H1 (cell line): ENCODE data around the gene ITGB2. TPM values are rescaled to one million over a fixed set of nuclear protein-coding genes. Genes with fewer than 3 reads are reported as not detected.

Experiments used
- CTCF ChIA-PET: fragments of 300-600 bp; sonication (Branson Sonifier 250); formaldehyde crosslinking; loops from one replicate; lab custom pipeline; 2021; ENCODE audit not compliant: partially characterized antibody; lab: Charles Lee
- POLR2A ChIA-PET: fragments of 300-600 bp; sonication (Branson Sonifier 250); formaldehyde crosslinking; loops from one replicate; lab custom pipeline; 2021; ENCODE audit warnings: inconsistent platforms; ENCODE audit not compliant: partially characterized antibody; lab: Charles Lee
- DNase-seq, 2 experiments: peaks; one replicate each; pipeline versions ENCODE4 v3.0.0 to v3.0.0-alpha.2; 2010 to 2022; ENCODE audit warnings: low spot score in 2 of 2, low read depth in 1 of 2, mixed read lengths in 1 of 2
- FAIRE-seq: peaks from 2 replicates; lab custom pipeline; 2011; peaks lifted over from hg19 to GRCh38; lab: Jason Lieb, UNC
- H2AFZ ChIP-seq: 2 replicates; pipeline ENCODE4 v1.8.1; 2012; ENCODE audit warnings: low read length, inconsistent platforms
- H2AK5ac ChIP-seq: 2 replicates; pipeline ENCODE4 v1.6.1; 2013; ENCODE audit warnings: low read depth, low read length
- H2BK120ac ChIP-seq: replicated peaks from 2 replicates; pipeline ENCODE3; 2013; ENCODE audit warnings: low read depth, low read length, inconsistent platforms
- H2BK12ac ChIP-seq: 2 replicates; pipeline ENCODE4 v1.6.1; 2013; ENCODE audit warnings: low read depth, low read length
- H2BK15ac ChIP-seq: 2 replicates; pipeline ENCODE4 v1.6.1; 2013; ENCODE audit warnings: low read length
- H2BK20ac ChIP-seq: 2 replicates; pipeline ENCODE4 v1.6.1; 2013; ENCODE audit warnings: low read length
- H2BK5ac ChIP-seq: 2 replicates; pipeline ENCODE4 v1.6.1; 2013; ENCODE audit warnings: low read depth, low read length
- H3K14ac ChIP-seq: 2 replicates; pipeline ENCODE4 v1.6.1; 2013; ENCODE audit warnings: inconsistent platforms; ENCODE audit not compliant: insufficient read length
- H3K18ac ChIP-seq: 2 replicates; pipeline ENCODE4 v1.6.1; 2013; ENCODE audit warnings: low read length; ENCODE audit errors: extremely low read depth
- H3K23ac ChIP-seq: 2 replicates; pipeline ENCODE4 v1.6.1; 2013; ENCODE audit warnings: inconsistent platforms; ENCODE audit not compliant: insufficient read length
- H3K23me2 ChIP-seq: 2 replicates; pipeline ENCODE4 v1.6.1; 2013; ENCODE audit warnings: low read depth, low read length
- H3K27ac ChIP-seq: 2 replicates; pipeline ENCODE4 v1.6.1; 2011; ENCODE audit warnings: low read depth, low read length, inconsistent platforms
- H3K27me3 ChIP-seq, 4 experiments: replicated peaks in 1 of 4; 1 replicate in 1 of 4; 2 replicates in 3 of 4; pipeline versions ENCODE4 v1.6.1 to v1.8.1; 2011 to 2013; ENCODE audit warnings: low read length in 3 of 4, mild to moderate bottlenecking in 3 of 4, inconsistent platforms in 2 of 4, mixed read lengths in 2 of 4, moderate library complexity in 1 of 4; ENCODE audit not compliant: control insufficient read depth in 3 of 4, insufficient read depth in 3 of 4; ENCODE audit errors: extremely low read depth in 1 of 4
- H3K36me3 ChIP-seq, 4 experiments: 2 replicates each; pipeline versions ENCODE4 v1.6.1 to v1.8.1; 2011 to 2013; ENCODE audit warnings: mild to moderate bottlenecking in 4 of 4, low read length in 3 of 4, moderate library complexity in 2 of 4, control low read depth in 1 of 4, inconsistent platforms in 1 of 4; ENCODE audit not compliant: insufficient read depth in 4 of 4, control insufficient read depth in 2 of 4
- H3K4ac ChIP-seq: replicated peaks from 2 replicates; pipeline ENCODE3; 2013; ENCODE audit warnings: low read length, low read depth, mixed read lengths, inconsistent platforms; ENCODE audit not compliant: insufficient read length
- H3K4me1 ChIP-seq, 4 experiments: replicated peaks in 1 of 4; 1 replicate in 1 of 4; 2 replicates in 3 of 4; pipeline versions ENCODE4 v1.6.1 to v1.8.1; 2011 to 2013; ENCODE audit warnings: low read length in 3 of 4, inconsistent platforms in 2 of 4, mixed read lengths in 1 of 4; ENCODE audit not compliant: insufficient read depth in 4 of 4, control insufficient read depth in 3 of 4
- H3K4me2 ChIP-seq, 2 experiments: 2 replicates each; pipeline versions ENCODE4 v1.6.1 to v1.8.1; 2011 to 2013; ENCODE audit warnings: low read depth in 2 of 2, low read length in 2 of 2, control low read depth in 1 of 2, inconsistent platforms in 1 of 2, mild to moderate bottlenecking in 1 of 2; ENCODE audit not compliant: insufficient read depth in 1 of 2
- H3K4me3 ChIP-seq, 4 experiments: fragments of 200-600, 300-600 bp in 1 of 4; sonication (generic), shearing (Covaris generic), sonication (Bioruptor Twin) in 1 of 4; 2 replicates each; pipeline versions ENCODE4 v1.5.1 to v1.8.1; 2011 to 2016; ENCODE audit warnings: low read length in 4 of 4, low read depth in 3 of 4, control low read depth in 2 of 4, inconsistent platforms in 2 of 4, mild to moderate bottlenecking in 2 of 4, mixed read lengths in 1 of 4, moderate library complexity in 1 of 4; ENCODE audit not compliant: insufficient read depth in 2 of 4; ENCODE audit errors: extremely low read depth in 1 of 4
- H3K56ac ChIP-seq: replicated peaks from 2 replicates; pipeline ENCODE3; 2013; ENCODE audit warnings: low read depth, mild to moderate bottlenecking, mixed read lengths, low read length, inconsistent platforms; ENCODE audit not compliant: insufficient read length
- H3K79me1 ChIP-seq: 2 replicates; pipeline ENCODE4 v1.6.1; 2013; ENCODE audit warnings: low read depth, low read length, control low read depth
- H3K79me2 ChIP-seq, 2 experiments: 2 replicates each; pipeline versions ENCODE4 v1.6.1 to v1.8.1; 2012 to 2013; ENCODE audit warnings: low read length in 2 of 2, mild to moderate bottlenecking in 2 of 2, inconsistent platforms in 1 of 2; ENCODE audit not compliant: insufficient read depth in 2 of 2, control insufficient read depth in 1 of 2
- H3K9ac ChIP-seq, 4 experiments: replicated peaks in 1 of 4; 1 replicate in 1 of 4; 2 replicates in 3 of 4; pipeline versions ENCODE4 v1.6.1 to v1.8.1; 2011 to 2013; ENCODE audit warnings: low read depth in 3 of 4, low read length in 3 of 4, control low read depth in 2 of 4, mild to moderate bottlenecking in 2 of 4, moderate library complexity in 2 of 4, inconsistent platforms in 1 of 4; ENCODE audit errors: extremely low read depth in 1 of 4
- H3K9me3 ChIP-seq, 2 experiments: 2 replicates each; pipeline versions ENCODE4 v1.6.1 to v1.8.1; 2012 to 2013; ENCODE audit warnings: mild to moderate bottlenecking in 2 of 2, moderate library complexity in 2 of 2, control low read depth in 1 of 2, inconsistent platforms in 1 of 2, low read depth in 1 of 2, low read length in 1 of 2, mixed read lengths in 1 of 2; ENCODE audit not compliant: insufficient read depth in 2 of 2
- H4K20me1 ChIP-seq, 2 experiments: replicated peaks in 1 of 2; 2 replicates each; pipeline versions ENCODE3 to v1.8.1; 2011 to 2013; ENCODE audit warnings: inconsistent platforms in 2 of 2, low read length in 2 of 2, mild to moderate bottlenecking in 1 of 2; ENCODE audit not compliant: insufficient read depth in 2 of 2, control insufficient read depth in 1 of 2
- H4K5ac ChIP-seq: 2 replicates; pipeline ENCODE4 v1.6.1; 2013; ENCODE audit warnings: low read length, low read depth, mixed read lengths, inconsistent platforms; ENCODE audit not compliant: insufficient read length
- H4K8ac ChIP-seq: 2 replicates; pipeline ENCODE4 v1.8.0; 2013; ENCODE audit warnings: mild to moderate bottlenecking, moderate library complexity, low read length, inconsistent platforms; ENCODE audit not compliant: insufficient read depth; ENCODE audit errors: extremely low read depth
- H4K91ac ChIP-seq: replicated peaks from 2 replicates; pipeline ENCODE3; 2013; ENCODE audit warnings: low read length, mixed read lengths, inconsistent platforms; ENCODE audit not compliant: insufficient read length
- BCL11A ChIP-seq, 2 experiments: IDR thresholded peaks; one replicate each; pipeline ENCODE4 v1.6.1; 2011; ENCODE audit warnings: low read depth in 2 of 2, low read length in 2 of 2, mild to moderate bottlenecking in 2 of 2
- CEBPB ChIP-seq: IDR thresholded peaks from 2 replicates; pipeline ENCODE4 v1.6.1; 2012; ENCODE audit warnings: low read depth, low read length
- CREB1 ChIP-seq: IDR thresholded peaks from 2 replicates; pipeline ENCODE4 v1.6.1; 2012; ENCODE audit warnings: inconsistent platforms
- CTBP2 ChIP-seq: IDR thresholded peaks from 2 replicates; pipeline ENCODE4 v1.7.0; 2011; ENCODE audit warnings: borderline replicate concordance, mild to moderate bottlenecking, moderate library complexity, mixed read lengths, low read length; ENCODE audit not compliant: insufficient read depth, insufficient read length
- EP300 ChIP-seq, 2 experiments: IDR thresholded peaks; 1 replicate in 1 of 2; 2 replicates in 1 of 2; pipeline ENCODE4 v1.6.1; 2011 to 2012; ENCODE audit warnings: low read depth in 2 of 2, low read length in 2 of 2, mild to moderate bottlenecking in 2 of 2, borderline replicate concordance in 1 of 2, inconsistent platforms in 1 of 2, moderate library complexity in 1 of 2
- EZH2 ChIP-seq: fragments of 200-600 bp; sonication (generic); IDR thresholded peaks from 2 replicates; pipeline ENCODE4 v1.7.1; 2012; ENCODE audit warnings: low read depth, mild to moderate bottlenecking, moderate library complexity, low read length, inconsistent platforms; ENCODE audit not compliant: severe bottlenecking
- KDM4A ChIP-seq: IDR thresholded peaks from one replicate; pipeline ENCODE4 v1.7.1; 2012; ENCODE audit warnings: low read depth, mild to moderate bottlenecking, moderate library complexity, low read length, inconsistent platforms; ENCODE audit not compliant: severe bottlenecking
- NANOG ChIP-seq: IDR thresholded peaks from 2 replicates; pipeline ENCODE4 v1.6.1; 2011; ENCODE audit warnings: low read length, low read depth, mild to moderate bottlenecking, inconsistent platforms; ENCODE audit not compliant: insufficient read depth, poor library complexity, severe bottlenecking
- POU5F1 ChIP-seq: IDR thresholded peaks from 2 replicates; pipeline ENCODE4 v1.6.1; 2011; ENCODE audit warnings: low read depth, mild to moderate bottlenecking, low read length, moderate library complexity
- RBBP5 ChIP-seq: IDR thresholded peaks from 2 replicates; pipeline ENCODE4 v1.7.1; 2012; ENCODE audit warnings: low read depth, mild to moderate bottlenecking, inconsistent platforms, low read length, moderate library complexity, borderline replicate concordance
- SIX5 ChIP-seq: IDR thresholded peaks from 2 replicates; pipeline ENCODE4 v1.6.1; 2011; ENCODE audit warnings: mild to moderate bottlenecking, low read depth, low read length
- SP2 ChIP-seq: IDR thresholded peaks from 2 replicates; pipeline ENCODE4 v1.6.1; 2012; ENCODE audit warnings: mild to moderate bottlenecking, low read length, inconsistent platforms
- ZNF274 ChIP-seq: IDR thresholded peaks from 2 replicates; pipeline ENCODE4 v1.7.0; 2012; ENCODE audit warnings: low read length, borderline replicate concordance; ENCODE audit errors: extremely low read depth
- WGBS, 2 experiments: shearing (Covaris generic) in 1 of 2; methylation state at CpG; one replicate each; pipeline versions ENCODE4 v1.1.6 to v1.1.7; 2013 to 2015; ENCODE audit warnings: low lambda C conversion rate in 2 of 2, mixed read lengths in 2 of 2, inconsistent platforms in 1 of 2, low coverage in 1 of 2, missing lambda C conversion rate in 1 of 2; ENCODE audit not compliant: insufficient replicate concordance in 2 of 2, insufficient coverage in 1 of 2, insufficient read length in 1 of 2; ENCODE audit errors: extremely low coverage in 1 of 2, missing lambda C conversion rate in 1 of 2; 5-methylcytosine and 5-hydroxymethylcytosine counted together
- polyA plus RNA-seq, 7 experiments: library from polyadenylated mRNA; depleted of rRNA in 3 of 7; stranded (reverse) in 5 of 7; unstranded in 2 of 7; fragments of >200 nt in 5 of 7; fragments of 200-250 nt in 2 of 7; gene quantifications; 1 replicate in 5 of 7; 2 replicates in 1 of 7; 4 replicates in 1 of 7; pipeline versions ENCODE4 v1.2.1 to v1.2.3, GENCODE V29; 2011 to 2013; ENCODE audit warnings: missing spikeins in 2 of 7, mixed read lengths in 2 of 7
- total RNA-seq: library from RNA; stranded (reverse); fragmentation: NEBNext Ultra II Directional; extraction: Animal tissue kit (Norgen Biotek cat#: 25700); gene quantifications from 2 replicates; pipeline ENCODE4 v1.2.1, GENCODE V29; 2021

Gene ITGB2
- total and polyA plus RNA-seq, 2 of the 8 experiments (the other 6 are each of a cell fraction or from before 2014, with no cell fraction given): 0.24 to 0.63 TPM

DNA sequence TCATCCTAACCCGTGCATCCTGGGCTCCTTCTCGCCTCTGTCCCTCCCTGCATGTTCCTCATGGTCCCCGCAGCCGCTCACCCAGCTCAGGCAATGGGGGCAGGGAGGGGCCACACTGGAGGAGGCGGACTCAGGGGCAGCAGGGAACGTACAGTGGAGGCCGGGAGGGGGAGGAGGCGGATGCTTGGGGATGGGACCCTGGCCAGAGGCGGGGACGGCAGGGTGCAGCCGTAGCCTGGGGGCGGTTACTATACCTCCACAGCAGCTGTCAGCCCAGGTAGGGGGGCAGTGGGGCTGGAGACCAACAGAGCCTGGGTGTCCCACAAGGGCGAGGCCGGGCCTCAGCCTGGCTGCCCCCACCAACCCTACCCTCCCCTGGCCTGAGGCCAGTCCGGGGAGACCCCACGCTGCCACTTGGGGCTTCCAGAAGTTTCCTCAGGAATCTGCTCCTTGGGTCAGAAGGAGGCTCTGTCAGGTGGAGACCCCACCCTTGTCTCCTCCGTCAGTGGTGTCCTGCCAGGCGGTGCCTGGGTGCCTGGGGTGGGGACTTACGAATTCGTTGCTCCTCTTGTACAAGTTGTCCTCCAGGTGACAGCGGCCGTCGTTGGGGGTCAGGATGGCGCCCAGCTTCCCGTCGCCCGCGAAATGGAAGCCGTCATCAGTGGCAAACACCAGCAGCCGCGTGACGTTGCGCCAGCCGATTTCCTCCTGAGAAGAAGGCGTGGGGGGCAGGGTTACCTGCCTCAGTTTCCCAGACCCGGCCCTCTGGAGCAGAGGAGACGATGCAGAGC is 20.7 kb downstream of the ITGB2 start:
- H3K4me1 ChIP-seq: peaks cover 0 to 4% (median 2%) of the 10 kb centered on the region in 4 experiments; a peak in 2 of 7 replicates
- WGBS, 2 experiments: 93% methylated on average over 27 of the region's 37 CpGs; no CpG with 5 or more reads in 1 of the 2 experiments
- H3K36me3 ChIP-seq: no peaks in the 10 kb centered on the region; a peak in 1 of 8 replicates
- H4K8ac ChIP-seq: no peak overlapping the region; the same call in 1 of the 2 replicates
- H4K91ac ChIP-seq: no peak overlapping the region
- no peak overlapping the region for H3K56ac ChIP-seq
- no peak overlapping the region for H2AFZ ChIP-seq
- CTCF ChIA-PET: no interaction called here
- H3K79me2 ChIP-seq: no peaks in the 10 kb centered on the region
- H3K23me2 ChIP-seq: peaks cover 6% of the 10 kb centered on the region; the same call in 1 of the 2 replicates
- no peak overlapping the region for H2BK20ac ChIP-seq
- H3K4me3 ChIP-seq: no peak overlapping the region
- H3K79me1 ChIP-seq: no peaks in the 10 kb centered on the region
- H3K9ac ChIP-seq: no peak overlapping the region
- no peak overlapping the region for H3K4me2 ChIP-seq
- H2BK5ac ChIP-seq: no peak overlapping the region
- no peak overlapping the region for H2BK120ac ChIP-seq
- H3K18ac ChIP-seq: no peak overlapping the region
- no peak overlapping the region for H3K14ac ChIP-seq
- H3K27me3 ChIP-seq: no peaks in the 10 kb centered on the region
- DNase-seq (no peak), FAIRE-seq (no peak)
- peaks cover 0 to 13% of the 10 kb centered on the region in 2 experiments for H4K20me1 ChIP-seq
- H3K4ac ChIP-seq: no peak overlapping the region
- no peak overlapping the region for H4K5ac ChIP-seq
- H2BK15ac ChIP-seq: no peak overlapping the region
- H2BK12ac ChIP-seq: no peak overlapping the region
- H3K9me3 ChIP-seq: no peaks in the 10 kb centered on the region; a peak in 1 of 4 replicates
- no peak overlapping the region for H3K23ac ChIP-seq
- no peak overlapping the region for H3K27ac ChIP-seq
- POLR2A ChIA-PET: no interaction called here
- H2AK5ac ChIP-seq: no peak overlapping the region
- TF ChIP-seq SP2 (no peak), CEBPB (no peak), EZH2 (no peak), RBBP5 (no peak), NANOG (no peak), CREB1 (no peak), KDM4A (no peak), ZNF274 (no peak), POU5F1 (no peak), SIX5 (no peak), EP300 (IDR thresholded peaks at IDR 0.05; ENCODE audit: borderline replicate concordance in 1 of 2, low read depth in 2 of 2, low read length in 2 of 2) (no peak), CTBP2 (no peak), BCL11A (IDR thresholded peaks at IDR 0.05; ENCODE audit: low read depth in 2 of 2, low read length in 2 of 2) (no peak)
